ENCODE data around the gene VPS26C.

Gene VPS26C

DNA sequence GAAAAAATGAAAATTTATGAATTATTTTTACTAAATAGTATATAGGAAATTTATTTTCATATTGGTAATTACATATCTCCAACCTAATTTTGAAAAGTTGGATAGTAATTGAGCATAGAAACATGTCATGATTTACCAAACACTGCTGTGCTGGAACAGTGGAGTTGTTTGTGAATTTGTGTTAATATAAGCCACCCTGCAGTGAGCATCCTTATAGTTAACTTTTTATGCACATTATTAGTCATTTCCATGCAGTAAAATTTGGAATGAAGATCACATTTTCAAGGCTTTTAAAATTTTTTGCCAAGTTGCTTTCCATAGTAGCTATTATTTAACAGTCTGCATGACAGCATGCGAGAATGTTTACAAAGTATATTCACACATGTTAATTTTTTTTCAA, 78.3 kb downstream of the VPS26C start:
- Histone ChIP-seq H3K9me3 (ENCODE audit: low read length) (no peaks in the 10 kb centered on the region), H3K27ac (ENCODE audit: low read depth, low read length, poor library complexity, severe bottlenecking) (no peak overlapping the region), H4K20me1 (ENCODE audit: insufficient read depth, low read length) (no peaks in the 10 kb centered on the region), H3K79me2 (ENCODE audit: insufficient read depth, low read length) (no peaks in the 10 kb centered on the region), H3K36me3 (ENCODE audit: insufficient read depth, low read length) (peaks cover 65% of the 10 kb centered on the region), H3K9ac (ENCODE audit: low read length) (no peak overlapping the region), H3K4me2 (ENCODE audit: low read length) (no peak overlapping the region), H3K4me1 (ENCODE audit: insufficient read depth, low read length, severe bottlenecking) (no peaks in the 10 kb centered on the region), H2AFZ (ENCODE audit: low read length) (no peak overlapping the region), H3K4me3 (ENCODE audit: low read depth, low read length, poor library complexity, severe bottlenecking) (no peak overlapping the region), H3K9me2 (ENCODE audit: low read depth, low read length) (no peaks in the 10 kb centered on the region), H3K27me3 (ENCODE audit: insufficient read depth, low read length) (no peaks in the 10 kb centered on the region), H3F3A (ENCODE audit: insufficient read depth, low read length) (no peaks in the 10 kb centered on the region)
- TF ChIP-seq, protein P1, sequence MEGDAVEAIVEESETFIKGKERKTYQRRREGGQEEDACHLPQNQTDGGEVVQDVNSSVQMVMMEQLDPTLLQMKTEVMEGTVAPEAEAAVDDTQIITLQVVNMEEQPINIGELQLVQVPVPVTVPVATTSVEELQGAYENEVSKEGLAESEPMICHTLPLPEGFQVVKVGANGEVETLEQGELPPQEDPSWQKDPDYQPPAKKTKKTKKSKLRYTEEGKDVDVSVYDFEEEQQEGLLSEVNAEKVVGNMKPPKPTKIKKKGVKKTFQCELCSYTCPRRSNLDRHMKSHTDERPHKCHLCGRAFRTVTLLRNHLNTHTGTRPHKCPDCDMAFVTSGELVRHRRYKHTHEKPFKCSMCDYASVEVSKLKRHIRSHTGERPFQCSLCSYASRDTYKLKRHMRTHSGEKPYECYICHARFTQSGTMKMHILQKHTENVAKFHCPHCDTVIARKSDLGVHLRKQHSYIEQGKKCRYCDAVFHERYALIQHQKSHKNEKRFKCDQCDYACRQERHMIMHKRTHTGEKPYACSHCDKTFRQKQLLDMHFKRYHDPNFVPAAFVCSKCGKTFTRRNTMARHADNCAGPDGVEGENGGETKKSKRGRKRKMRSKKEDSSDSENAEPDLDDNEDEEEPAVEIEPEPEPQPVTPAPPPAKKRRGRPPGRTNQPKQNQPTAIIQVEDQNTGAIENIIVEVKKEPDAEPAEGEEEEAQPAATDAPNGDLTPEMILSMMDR (IDR thresholded peaks at IDR 0.05; ENCODE audit: low read length), result no peak

DNA sequence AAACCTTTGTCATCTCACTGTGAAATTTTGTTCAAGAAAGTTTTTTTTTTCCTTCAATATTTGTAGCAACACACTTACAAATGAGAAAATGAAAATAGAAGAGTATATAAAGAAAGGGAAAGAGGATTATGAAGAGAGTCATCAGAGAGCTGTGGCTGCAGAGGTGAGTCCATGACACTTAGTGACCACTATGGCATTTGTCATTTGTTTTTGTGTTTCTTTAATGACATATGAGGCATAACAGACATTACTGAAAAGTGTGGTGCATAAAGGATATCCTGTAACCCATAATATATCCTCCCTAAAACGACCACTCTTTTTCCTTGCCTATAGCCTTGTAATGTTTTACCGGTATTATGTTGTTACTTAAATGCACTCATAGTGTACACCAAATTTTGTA, 80.2 kb downstream of the VPS26C start:
- H3K4me1 ChIP-seq (ENCODE audit: insufficient read depth, low read length, severe bottlenecking), result no peaks in the 10 kb centered on the region
- no peak overlapping the region for H2AFZ ChIP-seq (ENCODE audit: low read length)
- H3K9ac ChIP-seq (ENCODE audit: low read length), result no peak overlapping the region
- H3K27ac ChIP-seq (ENCODE audit: low read depth, low read length, poor library complexity, severe bottlenecking), result no peak overlapping the region
- H3K79me2 ChIP-seq (ENCODE audit: insufficient read depth, low read length), result no peaks in the 10 kb centered on the region
- H3K9me2 ChIP-seq (ENCODE audit: low read depth, low read length), result no peaks in the 10 kb centered on the region
- no peak overlapping the region for H3K4me3 ChIP-seq (ENCODE audit: low read depth, low read length, poor library complexity, severe bottlenecking)
- H3K9me3 ChIP-seq (ENCODE audit: low read length), result no peaks in the 10 kb centered on the region
- no peak overlapping the region for H3K4me2 ChIP-seq (ENCODE audit: low read length)
- no peaks in the 10 kb centered on the region for H4K20me1 ChIP-seq (ENCODE audit: insufficient read depth, low read length)
- peaks cover 66% of the 10 kb centered on the region for H3K36me3 ChIP-seq (ENCODE audit: insufficient read depth, low read length)
- no peak for TF ChIP-seq EZH2 (IDR thresholded peaks at IDR 0.05; ENCODE audit: borderline replicate concordance, low read length)
- TF ChIP-seq, protein P1 (IDR thresholded peaks at IDR 0.05; ENCODE audit: low read length), result no peak
- no peaks in the 10 kb centered on the region for H3K27me3 ChIP-seq (ENCODE audit: insufficient read depth, low read length)
- H3F3A ChIP-seq (ENCODE audit: insufficient read depth, low read length), result no peaks in the 10 kb centered on the region

DNA sequence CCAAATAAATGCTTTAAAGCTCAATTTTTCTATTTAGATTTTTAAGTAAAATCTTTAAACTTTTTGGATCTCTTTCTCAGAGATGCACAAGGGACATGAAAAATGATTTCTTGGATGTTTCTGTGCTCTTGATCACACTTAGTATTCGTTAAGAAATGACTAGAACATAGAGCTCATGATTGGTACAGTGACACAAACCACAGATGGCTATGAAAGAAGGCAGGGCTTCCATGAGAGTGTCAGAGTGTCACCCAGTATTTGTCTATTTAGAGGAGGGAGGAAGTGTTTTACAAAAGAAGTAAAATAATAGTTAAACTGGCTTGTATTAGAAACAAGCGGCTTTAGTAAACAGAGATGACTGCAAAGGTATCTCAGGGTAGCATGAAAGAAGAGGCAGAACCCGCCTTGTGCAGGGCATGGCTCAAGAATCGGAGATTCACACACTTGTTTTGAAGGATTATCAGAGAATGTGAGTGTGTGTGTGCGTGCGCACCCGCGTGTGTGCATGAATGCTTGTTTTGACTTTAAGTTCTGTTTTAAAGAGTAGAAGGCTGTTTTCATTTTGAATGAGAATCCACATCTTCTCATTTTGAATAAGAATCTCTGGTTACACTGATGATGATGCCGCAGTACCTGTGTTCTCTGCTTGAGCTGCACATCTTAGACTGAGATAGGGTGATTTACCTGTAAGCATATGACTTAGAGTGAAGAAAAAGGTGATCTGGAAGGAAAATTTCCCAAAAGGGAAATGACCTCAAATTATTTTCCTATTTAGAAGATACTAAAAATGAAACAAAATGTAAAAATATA, 82.1 kb downstream of the VPS26C start:
- H3K9me3 ChIP-seq (ENCODE audit: low read length), result no peaks in the 10 kb centered on the region
- no peaks in the 10 kb centered on the region for H3F3A ChIP-seq (ENCODE audit: insufficient read depth, low read length)
- no peak for TF ChIP-seq EZH2 (IDR thresholded peaks at IDR 0.05; ENCODE audit: borderline replicate concordance, low read length)
- TF ChIP-seq, protein P1 (IDR thresholded peaks at IDR 0.05; ENCODE audit: low read length), result no peak
- no peaks in the 10 kb centered on the region for H3K4me1 ChIP-seq (ENCODE audit: insufficient read depth, low read length, severe bottlenecking)
- no peak overlapping the region for H3K27ac ChIP-seq (ENCODE audit: low read depth, low read length, poor library complexity, severe bottlenecking)
- H4K20me1 ChIP-seq (ENCODE audit: insufficient read depth, low read length), result no peaks in the 10 kb centered on the region
- H3K4me2 ChIP-seq (ENCODE audit: low read length), result no peak overlapping the region
- no peaks in the 10 kb centered on the region for H3K79me2 ChIP-seq (ENCODE audit: insufficient read depth, low read length)
- H3K9ac ChIP-seq (ENCODE audit: low read length), result no peak overlapping the region
- no peak overlapping the region for H2AFZ ChIP-seq (ENCODE audit: low read length)
- H3K27me3 ChIP-seq (ENCODE audit: insufficient read depth, low read length), result no peaks in the 10 kb centered on the region
- no peak overlapping the region for H3K4me3 ChIP-seq (ENCODE audit: low read depth, low read length, poor library complexity, severe bottlenecking)
- no peaks in the 10 kb centered on the region for H3K9me2 ChIP-seq (ENCODE audit: low read depth, low read length)
- H3K36me3 ChIP-seq (ENCODE audit: insufficient read depth, low read length), result peaks cover 61% of the 10 kb centered on the region
